Stimulated activated naive CD8-positive, alpha-beta T cell treated with anti-CD3 and anti-CD28 coated beads, Interleukin-15, Interleukin-2, amounts not matched to agents 100 ng/mL and 50 ng/mL, for 24 hours (primary cell): Measurements from ENCODE around the gene FAM217A.
A peak's percentile ranks its signal among the peaks of the same experiment; 100 is the strongest.

Source experiments
- H3K27ac Mint-ChIP-seq: one replicate; pipeline ENCODE4 v1.8.0; 2021; ENCODE audit warnings: mild to moderate bottlenecking, mixed read lengths
- H3K27me3 Mint-ChIP-seq: one replicate; pipeline ENCODE4 v1.8.0; 2021; ENCODE audit warnings: mixed read lengths
- H3K36me3 Mint-ChIP-seq: one replicate; pipeline ENCODE4 v1.8.0; 2021; ENCODE audit warnings: low read depth, mixed read lengths
- H3K4me1 Mint-ChIP-seq: one replicate; pipeline ENCODE4 v1.8.0; 2021; ENCODE audit warnings: low read depth, mixed read lengths
- H3K4me3 Mint-ChIP-seq: one replicate; pipeline ENCODE4 v1.8.0; 2021; ENCODE audit warnings: mild to moderate bottlenecking, mixed read lengths
- H3K9me3 Mint-ChIP-seq: one replicate; pipeline ENCODE4 v1.8.0; 2021; ENCODE audit warnings: mixed read lengths

Gene FAM217A

DNA sequence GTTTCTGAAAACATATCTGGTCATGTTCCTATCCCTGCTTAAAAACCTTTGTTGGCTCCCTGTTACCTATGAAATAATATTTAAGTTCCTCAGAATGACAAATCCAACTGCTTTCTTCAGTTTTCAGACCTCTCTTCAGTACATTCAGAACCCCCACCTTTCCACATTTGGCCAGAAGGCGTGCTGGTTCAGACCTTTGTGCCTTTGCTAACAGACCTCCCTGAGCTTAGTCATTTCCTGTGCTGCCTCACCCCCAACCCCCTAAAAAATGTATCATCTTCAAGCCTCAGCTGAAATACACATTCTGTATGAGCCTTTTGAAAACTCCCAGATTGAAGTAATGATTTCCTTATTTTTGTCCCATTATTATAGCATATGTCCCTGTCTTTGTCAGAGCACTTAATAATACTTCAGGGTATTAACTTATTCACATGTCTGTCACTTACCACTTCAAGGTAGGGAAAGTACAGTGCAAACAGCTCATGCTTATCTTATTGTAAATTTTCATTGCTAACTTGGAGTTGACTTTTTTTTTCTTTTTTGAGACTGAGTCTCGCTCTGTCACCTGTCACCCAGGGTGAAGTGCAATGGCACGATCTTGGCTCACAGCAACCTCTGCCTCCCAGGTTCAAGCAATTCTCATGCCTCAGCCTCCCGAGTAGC, 19.7 kb downstream of the FAM217A start:
- Mint-ChIP-seq H3K4me1 (peaks cover 50% of the 10 kb centered on the region), H3K27ac (peak overlapping the region; percentile 95), H3K36me3 (peaks cover 90% of the 10 kb centered on the region), H3K27me3 (no peaks in the 10 kb centered on the region), H3K4me3 (peak overlapping the region; percentile 73), H3K9me3 (no peaks in the 10 kb centered on the region)

GRCh38 chr6:4057036-4057435, 21.9 kb downstream of the FAM217A start:
- Mint-ChIP-seq H3K4me1 (peaks cover 50% of the 10 kb centered on the region), H3K4me3 (no peak overlapping the region), H3K9me3 (no peaks in the 10 kb centered on the region), H3K27me3 (no peaks in the 10 kb centered on the region), H3K27ac (peak overlapping the region; percentile 50), H3K36me3 (peaks cover 85% of the 10 kb centered on the region)

DNA sequence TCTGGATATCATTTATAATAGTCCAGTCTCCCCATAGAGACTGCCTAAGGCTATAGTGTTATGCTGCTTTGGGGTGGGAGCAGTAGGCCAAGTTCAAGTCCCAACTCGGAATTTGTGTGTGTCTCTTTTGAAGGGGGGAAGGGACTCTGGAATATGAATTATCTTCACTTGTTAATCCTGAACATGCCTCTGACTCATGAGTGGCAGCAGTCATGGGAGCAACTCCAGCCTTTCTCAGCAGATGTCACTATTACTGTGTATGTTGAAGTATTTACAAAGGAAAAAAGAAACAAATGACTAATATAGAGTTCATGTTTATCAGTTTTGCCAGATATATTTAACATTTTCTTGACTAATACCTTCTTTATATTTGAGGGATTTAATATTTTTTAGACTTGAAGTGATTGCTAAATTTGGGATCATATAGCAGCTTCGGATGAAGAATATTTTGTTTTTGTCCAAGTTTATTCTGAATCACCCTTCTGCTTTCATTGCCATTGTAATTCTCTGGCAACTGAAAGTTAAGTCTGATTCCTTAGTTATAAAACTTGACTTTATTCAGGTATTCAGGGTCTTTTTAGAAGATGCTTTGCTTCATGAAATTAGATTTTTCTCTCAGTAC, 23.4 kb downstream of the FAM217A start:
- Mint-ChIP-seq H3K9me3 (no peaks in the 10 kb centered on the region), H3K4me1 (peaks cover 45% of the 10 kb centered on the region), H3K4me3 (no peak overlapping the region), H3K27me3 (no peaks in the 10 kb centered on the region), H3K36me3 (peaks cover 85% of the 10 kb centered on the region), H3K27ac (peak overlapping the region; percentile 32)

- H3K4me1 Mint-ChIP-seq: no peaks in the 10 kb centered on the region
- no peaks in the 10 kb centered on the region for H3K9me3 Mint-ChIP-seq
- H3K27ac Mint-ChIP-seq: peak overlapping the region; percentile 40
- peaks cover 77% of the 10 kb centered on the region for H3K36me3 Mint-ChIP-seq
- no peak overlapping the region for H3K4me3 Mint-ChIP-seq
- H3K27me3 Mint-ChIP-seq: no peaks in the 10 kb centered on the region
Measured at GRCh38 chr6:4049246-4049645, 29.7 kb downstream of the FAM217A start.

GRCh38 chr6:4041480-4041879, 37.5 kb downstream of the FAM217A start:
- peaks cover 88% of the 10 kb centered on the region for H3K36me3 Mint-ChIP-seq
- no peak overlapping the region for H3K27ac Mint-ChIP-seq
- H3K4me1 Mint-ChIP-seq: peaks cover 30% of the 10 kb centered on the region
- H3K4me3 Mint-ChIP-seq: no peak overlapping the region
- H3K9me3 Mint-ChIP-seq: no peaks in the 10 kb centered on the region
- H3K27me3 Mint-ChIP-seq: no peaks in the 10 kb centered on the region

GRCh38 chr6:4039348-4039747, 39.6 kb downstream of the FAM217A start:
- Mint-ChIP-seq H3K27me3 (no peaks in the 10 kb centered on the region), H3K4me3 (no peak overlapping the region), H3K4me1 (peaks cover 43% of the 10 kb centered on the region), H3K9me3 (no peaks in the 10 kb centered on the region), H3K27ac (peak overlapping the region; percentile 66), H3K36me3 (peaks cover 86% of the 10 kb centered on the region)

- peak overlapping the region; percentile 32 for H3K4me3 Mint-ChIP-seq
- H3K4me1 Mint-ChIP-seq: peaks cover 68% of the 10 kb centered on the region
- H3K27me3 Mint-ChIP-seq: no peaks in the 10 kb centered on the region
- H3K9me3 Mint-ChIP-seq: no peaks in the 10 kb centered on the region
- H3K36me3 Mint-ChIP-seq: peaks cover 82% of the 10 kb centered on the region
- peak overlapping the region; percentile 82 for H3K27ac Mint-ChIP-seq
Measured at GRCh38 chr6:4036581-4036980, 42.4 kb downstream of the FAM217A start.

DNA sequence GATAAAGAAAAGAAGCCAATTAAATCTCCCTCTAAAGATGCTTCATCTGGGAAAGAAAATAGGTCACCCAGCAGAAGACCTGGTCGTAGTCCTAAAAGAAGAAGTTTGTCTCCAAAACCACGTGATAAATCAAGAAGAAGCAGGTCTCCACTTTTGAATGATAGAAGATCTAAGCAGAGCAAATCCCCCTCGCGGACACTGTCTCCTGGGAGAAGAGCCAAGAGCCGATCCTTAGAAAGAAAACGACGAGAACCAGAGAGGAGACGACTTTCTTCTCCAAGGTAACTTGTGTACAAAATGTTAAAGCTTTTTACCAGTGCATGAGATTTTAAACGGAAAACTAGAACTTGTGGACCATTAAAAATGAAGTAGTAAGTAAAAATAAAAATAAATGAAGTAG, 46.5 kb downstream of the FAM217A start:
- Mint-ChIP-seq H3K4me3 (peak overlapping the region; percentile 18), H3K27ac (no peak overlapping the region), H3K4me1 (peaks cover 89% of the 10 kb centered on the region), H3K9me3 (no peaks in the 10 kb centered on the region), H3K36me3 (peaks cover 81% of the 10 kb centered on the region), H3K27me3 (no peaks in the 10 kb centered on the region)

GRCh38 chr6:4031442-4031841, 47.5 kb downstream of the FAM217A start:
- no peak overlapping the region for H3K4me3 Mint-ChIP-seq
- H3K4me1 Mint-ChIP-seq: peaks cover 88% of the 10 kb centered on the region
- peak overlapping the region; percentile 8 for H3K27ac Mint-ChIP-seq
- peaks cover 80% of the 10 kb centered on the region for H3K36me3 Mint-ChIP-seq
- no peaks in the 10 kb centered on the region for H3K9me3 Mint-ChIP-seq
- H3K27me3 Mint-ChIP-seq: no peaks in the 10 kb centered on the region

DNA sequence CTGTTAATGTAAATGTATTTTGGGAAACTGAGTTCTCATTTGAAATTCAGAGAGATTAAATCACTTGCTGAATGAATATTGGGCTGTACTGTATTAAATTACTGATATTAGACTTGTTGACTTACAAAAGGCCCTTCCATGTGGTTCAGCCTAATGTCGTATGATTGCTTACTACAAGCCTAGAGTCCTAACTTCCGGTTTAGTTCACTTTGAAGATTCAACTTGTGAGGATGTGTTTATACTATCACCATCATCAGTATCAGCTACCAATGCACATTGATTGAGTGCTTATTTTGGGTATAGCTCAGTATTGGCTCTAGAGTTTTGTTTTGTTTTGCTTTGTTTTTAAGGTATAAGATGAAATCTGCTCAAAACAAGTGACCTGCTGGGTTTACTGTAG, 48.3 kb downstream of the FAM217A start:
- peaks cover 83% of the 10 kb centered on the region for H3K4me1 Mint-ChIP-seq
- no peak overlapping the region for H3K4me3 Mint-ChIP-seq
- peaks cover 76% of the 10 kb centered on the region for H3K36me3 Mint-ChIP-seq
- no peak overlapping the region for H3K27ac Mint-ChIP-seq
- no peaks in the 10 kb centered on the region for H3K27me3 Mint-ChIP-seq
- no peaks in the 10 kb centered on the region for H3K9me3 Mint-ChIP-seq

GRCh38 chr6:4029687-4030086, 49.2 kb downstream of the FAM217A start:
- H3K27ac Mint-ChIP-seq: peak overlapping the region; percentile 5
- peaks cover 78% of the 10 kb centered on the region for H3K36me3 Mint-ChIP-seq
- H3K9me3 Mint-ChIP-seq: no peaks in the 10 kb centered on the region
- no peak overlapping the region for H3K4me3 Mint-ChIP-seq
- peaks cover 86% of the 10 kb centered on the region for H3K4me1 Mint-ChIP-seq
- no peaks in the 10 kb centered on the region for H3K27me3 Mint-ChIP-seq

DNA sequence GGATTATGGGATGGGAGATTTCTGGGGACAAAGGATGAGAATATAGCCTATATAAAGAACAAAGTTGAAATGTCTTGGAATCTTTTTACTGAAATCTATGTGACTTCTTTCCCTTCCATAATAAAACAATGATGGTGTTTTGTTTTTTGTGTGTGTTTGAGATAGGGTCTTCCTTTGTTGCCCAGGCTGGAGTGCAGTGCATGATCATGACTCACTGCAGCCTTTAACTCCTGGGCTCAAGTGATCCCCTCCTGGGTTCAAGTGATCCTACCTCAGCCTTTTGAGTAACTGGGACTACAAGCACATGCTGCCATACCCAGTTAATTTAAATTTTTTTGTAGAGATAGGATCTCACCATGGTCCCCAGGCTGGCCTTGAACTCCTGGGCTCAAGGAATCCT, 50.9 kb downstream of the FAM217A start:
- Mint-ChIP-seq H3K9me3 (no peaks in the 10 kb centered on the region), H3K4me1 (peaks cover 91% of the 10 kb centered on the region), H3K4me3 (no peak overlapping the region), H3K36me3 (peaks cover 80% of the 10 kb centered on the region), H3K27ac (no peak overlapping the region), H3K27me3 (no peaks in the 10 kb centered on the region)

DNA sequence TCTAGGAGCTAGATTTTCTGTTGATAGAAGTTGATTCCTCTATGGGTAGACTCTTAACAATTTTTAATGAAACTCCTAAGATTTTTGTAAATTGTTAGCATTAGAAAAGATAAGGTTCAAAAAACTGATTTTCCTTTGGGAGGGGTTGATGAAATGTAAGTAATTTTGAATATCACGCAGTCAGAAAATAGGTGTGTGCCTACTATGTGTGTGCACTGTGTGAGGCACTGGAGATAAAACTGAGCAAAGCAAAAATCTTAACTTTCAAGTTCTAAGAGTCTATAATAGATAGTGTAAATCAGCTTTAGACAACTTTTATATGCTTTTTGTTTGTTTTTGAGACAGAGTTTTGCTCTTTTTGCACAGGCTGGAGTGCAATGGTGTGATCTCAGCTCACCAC, 53.3 kb downstream of the FAM217A start:
- H3K27me3 Mint-ChIP-seq: no peaks in the 10 kb centered on the region
- no peaks in the 10 kb centered on the region for H3K9me3 Mint-ChIP-seq
- peaks cover 85% of the 10 kb centered on the region for H3K4me1 Mint-ChIP-seq
- no peak overlapping the region for H3K27ac Mint-ChIP-seq
- H3K36me3 Mint-ChIP-seq: peaks cover 72% of the 10 kb centered on the region
- H3K4me3 Mint-ChIP-seq: no peak overlapping the region

DNA sequence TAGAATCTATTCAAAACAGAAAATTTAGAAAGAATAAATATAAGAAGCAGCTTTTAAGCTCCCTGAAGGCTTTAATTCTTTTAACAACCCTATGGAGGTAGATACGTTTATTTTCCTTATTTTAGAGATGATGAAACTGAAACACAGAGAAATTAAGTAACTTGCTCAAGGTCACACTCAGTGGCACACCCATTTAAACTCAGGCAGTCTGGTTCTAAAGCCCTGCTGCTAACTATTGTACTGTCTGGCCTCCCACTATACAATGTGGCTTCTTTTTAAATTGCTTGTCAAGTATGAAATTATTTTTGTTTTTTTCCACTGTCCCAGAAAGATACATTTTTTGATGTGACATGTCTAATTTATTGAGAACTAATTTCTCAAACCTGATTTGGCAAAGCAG, 55.7 kb downstream of the FAM217A start:
- Mint-ChIP-seq H3K4me1 (peaks cover 83% of the 10 kb centered on the region), H3K36me3 (peaks cover 50% of the 10 kb centered on the region), H3K27me3 (no peaks in the 10 kb centered on the region), H3K4me3 (peak overlapping the region; percentile 95), H3K27ac (peak overlapping the region; percentile 97), H3K9me3 (no peaks in the 10 kb centered on the region)

- H3K9me3 Mint-ChIP-seq: no peaks in the 10 kb centered on the region
- H3K4me3 Mint-ChIP-seq: peak overlapping the region; percentile 95
- no peaks in the 10 kb centered on the region for H3K27me3 Mint-ChIP-seq
- H3K36me3 Mint-ChIP-seq: peaks cover 42% of the 10 kb centered on the region
- peak overlapping the region; percentile 97 for H3K27ac Mint-ChIP-seq
- peaks cover 78% of the 10 kb centered on the region for H3K4me1 Mint-ChIP-seq
Measured at GRCh38 chr6:4021854-4022695, 56.9 kb downstream of the FAM217A start.
